HEK293 (cell line): ENCODE data around the gene CTSH.

Experiments used
- PRDM10 ChIP-seq: fragments of 450-650 bp; formaldehyde crosslinking; IDR thresholded peaks from 2 replicates; pipeline ENCODE4 v1.5.1; 2016; ENCODE audit warnings: missing biosample characterization, missing genetic modification characterization
- YY1 ChIP-seq: fragments of 450-650 bp; formaldehyde crosslinking; IDR thresholded peaks from 2 replicates; pipeline ENCODE4 v1.5.1; 2018; ENCODE audit warnings: missing biosample characterization, missing genetic modification characterization
- ZBTB1 ChIP-seq: fragments of 450-650 bp; formaldehyde crosslinking; IDR thresholded peaks from 2 replicates; pipeline ENCODE4 v1.5.1; 2016; ENCODE audit warnings: missing biosample characterization, missing genetic modification characterization
- ZNF121 ChIP-seq: fragments of 450-650 bp; formaldehyde crosslinking; IDR thresholded peaks from 2 replicates; pipeline ENCODE4 v1.5.1; 2016; ENCODE audit warnings: missing biosample characterization, missing genetic modification characterization
- ZNF274 ChIP-seq, 2 experiments: fragments of 200-500 bp in 1 of 2; fragments of 450-650 bp in 1 of 2; sonication (Bioruptor generic) in 1 of 2; formaldehyde crosslinking in 1 of 2; IDR thresholded peaks; 2 replicates each; pipeline versions ENCODE4 v1.5.1 to v1.6.1; 2014 to 2016; ENCODE audit warnings: borderline replicate concordance in 1 of 2, inconsistent platforms in 1 of 2, low read length in 1 of 2, missing biosample characterization in 1 of 2, missing genetic modification characterization in 1 of 2
- TF ChIP-seq, protein P1 (sequence below): fragments of 450-650 bp; formaldehyde crosslinking; IDR thresholded peaks from 2 replicates; pipeline ENCODE4 v1.5.1; 2016; ENCODE audit warnings: missing biosample characterization, missing genetic modification characterization
- TF ChIP-seq, protein P2 (sequence below): fragments of 450-650 bp; formaldehyde crosslinking; optimal IDR thresholded peaks from 2 replicates; pipeline ENCODE3; 2016; ENCODE audit warnings: missing biosample characterization, mild to moderate bottlenecking, missing genetic modification characterization

- TF ChIP-seq, protein P1, sequence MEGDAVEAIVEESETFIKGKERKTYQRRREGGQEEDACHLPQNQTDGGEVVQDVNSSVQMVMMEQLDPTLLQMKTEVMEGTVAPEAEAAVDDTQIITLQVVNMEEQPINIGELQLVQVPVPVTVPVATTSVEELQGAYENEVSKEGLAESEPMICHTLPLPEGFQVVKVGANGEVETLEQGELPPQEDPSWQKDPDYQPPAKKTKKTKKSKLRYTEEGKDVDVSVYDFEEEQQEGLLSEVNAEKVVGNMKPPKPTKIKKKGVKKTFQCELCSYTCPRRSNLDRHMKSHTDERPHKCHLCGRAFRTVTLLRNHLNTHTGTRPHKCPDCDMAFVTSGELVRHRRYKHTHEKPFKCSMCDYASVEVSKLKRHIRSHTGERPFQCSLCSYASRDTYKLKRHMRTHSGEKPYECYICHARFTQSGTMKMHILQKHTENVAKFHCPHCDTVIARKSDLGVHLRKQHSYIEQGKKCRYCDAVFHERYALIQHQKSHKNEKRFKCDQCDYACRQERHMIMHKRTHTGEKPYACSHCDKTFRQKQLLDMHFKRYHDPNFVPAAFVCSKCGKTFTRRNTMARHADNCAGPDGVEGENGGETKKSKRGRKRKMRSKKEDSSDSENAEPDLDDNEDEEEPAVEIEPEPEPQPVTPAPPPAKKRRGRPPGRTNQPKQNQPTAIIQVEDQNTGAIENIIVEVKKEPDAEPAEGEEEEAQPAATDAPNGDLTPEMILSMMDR (tag by site-specific recombination), result peak; percentile 93
- TF ChIP-seq ZNF121 (0 out of 2 replicates have a peak, but pooled peaks have one; percentile 46), ZBTB1 (tag by site-specific recombination) (peak; percentile 27; the same call in 1 of the 2 replicates), PRDM10 (tag by site-specific recombination) (peak; percentile 79), ZNF274 (IDR thresholded peaks at IDR 0.05; ENCODE audit: low read length) (no peak), ZNF274 (tag by site-specific recombination; IDR thresholded peaks at IDR 0.05; ENCODE audit: borderline replicate concordance) (no peak), YY1 (tag by site-specific recombination) (peak; percentile 99)
- TF ChIP-seq, protein P2, sequence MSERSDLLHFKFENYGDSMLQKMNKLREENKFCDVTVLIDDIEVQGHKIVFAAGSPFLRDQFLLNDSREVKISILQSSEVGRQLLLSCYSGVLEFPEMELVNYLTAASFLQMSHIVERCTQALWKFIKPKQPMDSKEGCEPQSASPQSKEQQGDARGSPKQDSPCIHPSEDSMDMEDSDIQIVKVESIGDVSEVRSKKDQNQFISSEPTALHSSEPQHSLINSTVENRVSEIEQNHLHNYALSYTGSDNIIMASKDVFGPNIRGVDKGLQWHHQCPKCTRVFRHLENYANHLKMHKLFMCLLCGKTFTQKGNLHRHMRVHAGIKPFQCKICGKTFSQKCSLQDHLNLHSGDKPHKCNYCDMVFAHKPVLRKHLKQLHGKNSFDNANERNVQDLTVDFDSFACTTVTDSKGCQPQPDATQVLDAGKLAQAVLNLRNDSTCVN (tag by site-specific recombination), result peak; percentile 80
Measured at GRCh38 chr15:78872972-78873792, 71.7 kb downstream of the CTSH start.
